GM19395 (cell line): ENCODE results near the gene LAMA3.
"Not testable (repeated sequence)": the region's sequence is repeated elsewhere in the genome, so short reads cannot be mapped to it uniquely, and the experiment has no call there.

Experiments used
- ATAC-seq: cut with Tn5 transposase; IDR thresholded peaks from one replicate; pipeline ENCODE4 v1.9.1; 2021; ENCODE audit warnings: mild to moderate bottlenecking, moderate library complexity; ENCODE audit not compliant: unreplicated experiment

LAMA3 gene

GRCh38 chr18:23725827-23726661 is 36.8 kb downstream of the LAMA3 start:
- no peak for ATAC-seq

DNA sequence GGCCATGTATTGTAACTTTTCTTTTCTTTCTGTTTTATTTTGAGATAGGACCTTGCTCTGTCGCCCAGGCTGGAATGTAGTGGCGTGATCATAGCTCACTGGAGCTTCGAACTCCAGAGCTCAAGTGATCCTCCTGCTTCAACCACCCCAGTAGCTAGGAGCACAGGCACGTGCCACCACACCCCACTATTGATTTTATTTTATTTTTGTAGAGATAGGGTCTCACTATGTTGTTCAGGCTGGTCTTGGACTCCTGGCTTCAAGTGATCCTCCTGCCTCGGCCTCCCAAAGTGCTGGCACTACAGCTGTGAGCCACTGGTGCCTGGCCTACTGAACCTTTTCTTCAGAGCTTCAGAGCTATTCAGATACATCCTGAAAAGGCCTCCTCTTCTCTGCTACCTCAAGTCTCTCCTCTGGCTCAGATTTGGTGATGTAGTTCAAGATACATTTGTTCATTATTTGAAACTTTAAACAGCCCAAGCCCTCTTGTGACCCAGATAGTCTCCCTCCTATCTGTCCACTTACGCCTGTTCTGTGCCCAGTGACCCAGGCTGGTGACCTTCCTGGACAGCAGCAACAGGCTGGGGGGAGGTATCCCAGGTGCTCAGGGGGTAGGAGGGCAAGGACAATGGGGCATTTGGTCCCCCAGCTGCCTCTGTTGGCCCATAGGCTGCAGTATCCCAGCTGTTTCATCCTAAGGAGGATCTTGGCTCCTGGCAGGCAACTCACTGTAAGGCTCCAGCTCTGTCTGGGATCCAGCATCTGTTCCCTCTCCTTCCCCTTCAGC is 38.6 kb downstream of the LAMA3 start:
- ATAC-seq = no peak

GRCh38 chr18:23730857-23731256 is 41.6 kb downstream of the LAMA3 start:
- no peak for ATAC-seq

DNA sequence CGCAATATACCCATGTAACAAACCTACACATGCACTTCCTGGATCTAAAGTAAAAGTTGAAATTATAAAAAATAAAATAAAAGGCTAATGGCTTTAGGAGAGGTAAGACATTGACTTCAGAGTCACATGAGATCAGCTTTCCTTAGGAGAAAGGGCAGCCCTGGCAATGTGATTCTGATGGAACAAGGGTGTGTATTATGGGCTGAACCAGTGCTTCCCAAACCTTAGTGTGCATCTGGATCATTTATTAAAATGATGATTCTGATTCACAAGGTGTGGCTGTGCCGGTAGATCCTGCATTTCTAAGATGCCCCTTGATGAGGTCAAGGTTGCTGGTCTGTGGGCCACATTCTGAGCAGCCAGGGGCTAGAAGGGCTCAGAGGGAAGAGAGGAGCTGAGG is 42.6 kb downstream of the LAMA3 start:
- no peak for ATAC-seq

- no peak for ATAC-seq
These were observed 43.2 kb downstream of the LAMA3 start for GRCh38 chr18:23732439-23732838.

DNA sequence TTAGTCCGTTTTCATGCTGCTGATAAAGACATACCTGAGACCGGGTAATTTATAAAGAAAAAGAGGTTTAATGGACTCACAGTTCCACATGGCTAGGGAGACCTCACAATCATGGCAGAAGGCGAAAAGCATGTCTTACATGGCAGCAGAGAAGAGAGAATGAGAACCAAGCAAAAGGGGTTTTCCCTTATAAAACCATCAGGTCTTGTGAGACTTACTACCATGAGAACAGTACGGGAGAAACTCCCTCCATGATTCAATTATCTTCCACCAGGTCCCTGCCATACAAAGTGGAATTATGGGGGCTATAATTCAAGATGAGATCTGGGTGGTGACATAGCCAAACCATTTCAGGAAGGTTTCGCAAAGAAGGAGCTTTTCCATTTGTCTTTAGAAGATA is 44.0 kb downstream of the LAMA3 start:
- ATAC-seq = not testable (repeated sequence)

DNA sequence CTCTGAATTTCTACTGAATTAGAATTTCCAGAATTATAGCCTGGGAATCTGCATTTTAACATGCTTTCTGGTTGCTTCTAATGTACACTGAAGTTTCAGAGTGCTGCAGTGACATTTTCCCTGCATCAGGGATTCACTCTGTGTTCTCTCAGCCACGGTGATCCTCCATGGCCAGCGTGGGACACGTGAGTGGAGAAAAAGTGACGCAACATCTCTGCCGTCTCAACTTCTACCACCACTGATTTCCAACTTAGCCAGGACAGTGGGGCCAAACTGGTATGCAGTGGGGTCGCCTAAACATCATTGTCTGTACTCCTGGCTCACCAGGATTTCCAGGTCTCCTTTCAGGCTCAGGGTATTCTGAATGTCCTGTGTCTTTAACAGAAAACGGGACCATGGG is 44.6 kb downstream of the LAMA3 start:
- no peak for ATAC-seq

GRCh38 chr18:23735021-23735464 is 45.8 kb downstream of the LAMA3 start:
- ATAC-seq = peak; percentile 78

GRCh38 chr18:23737578-23737977 is 48.3 kb downstream of the LAMA3 start:
- ATAC-seq = no peak

DNA sequence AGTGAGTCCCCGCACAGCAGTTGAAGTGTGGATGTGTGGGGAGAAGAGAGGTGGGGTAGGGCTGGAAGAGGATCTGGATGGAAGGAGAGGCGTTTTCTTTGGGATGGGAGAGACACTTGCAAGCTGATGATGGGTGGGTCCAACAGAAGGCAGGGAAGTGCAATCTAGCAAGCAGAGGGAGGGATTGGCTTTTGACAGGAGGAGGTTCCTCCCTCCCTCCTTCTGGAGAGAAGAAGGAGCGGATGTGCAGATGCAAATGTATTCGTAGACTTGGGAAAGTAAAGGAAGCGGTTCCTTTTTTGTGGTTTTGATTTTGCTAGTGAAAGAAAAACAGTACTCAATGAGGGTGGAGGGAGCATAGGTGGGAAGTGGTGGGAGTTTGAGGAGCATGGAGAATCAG is 48.9 kb downstream of the LAMA3 start:
- no peak for ATAC-seq

DNA sequence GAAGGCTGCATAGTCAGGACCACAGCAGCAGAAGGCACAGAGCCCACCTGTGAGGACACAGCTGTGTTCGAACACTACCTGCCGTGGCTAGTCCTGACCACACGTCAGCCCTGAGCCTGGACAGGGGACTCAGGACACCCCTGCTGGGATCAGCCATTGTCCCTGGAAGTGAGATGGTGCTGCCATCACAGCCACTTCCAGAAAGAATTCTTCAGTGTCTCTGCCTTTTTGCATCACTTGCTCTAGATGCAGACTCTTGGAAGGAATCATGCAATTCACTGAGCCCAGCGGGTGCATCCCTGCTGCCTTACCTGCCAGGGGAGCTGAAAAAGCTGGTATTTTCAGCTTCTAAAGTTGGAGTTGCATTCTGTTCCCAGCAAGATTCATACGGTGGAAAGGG is 49.3 kb downstream of the LAMA3 start:
- ATAC-seq = no peak

DNA sequence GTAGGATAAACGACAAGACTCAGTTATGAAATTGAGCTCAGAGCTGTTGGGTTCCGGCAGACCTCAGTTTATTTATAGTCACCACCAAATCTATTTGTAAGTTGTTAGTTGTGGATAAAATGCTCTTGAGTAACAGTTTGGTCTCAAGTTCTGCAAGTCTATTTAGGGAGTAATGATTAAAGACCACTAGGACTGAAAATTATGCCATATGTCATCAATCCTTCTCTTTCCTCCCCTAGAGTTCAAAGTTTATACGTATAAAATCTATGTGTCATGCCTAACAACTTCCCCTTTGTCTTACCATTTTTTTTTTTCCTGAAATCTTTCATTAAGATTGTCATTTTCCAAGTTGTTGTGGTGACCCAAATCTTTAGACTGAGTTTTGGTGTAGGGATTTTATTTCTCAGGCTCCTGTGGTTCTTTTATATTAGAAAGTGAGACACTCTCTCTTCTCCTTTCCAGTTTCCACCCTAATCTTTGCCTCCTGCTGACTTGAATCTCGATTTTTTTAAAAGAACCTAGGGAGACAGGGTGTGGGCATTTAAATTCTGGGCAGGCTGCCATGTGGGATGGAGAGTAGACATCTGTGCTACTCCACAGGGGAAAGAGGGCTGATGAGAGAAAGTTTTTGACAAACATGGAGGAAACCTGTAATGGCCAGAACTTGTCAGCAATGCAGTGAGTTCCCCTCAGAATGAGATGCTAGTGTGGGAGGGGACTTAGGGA is 51.0 kb downstream of the LAMA3 start:
- ATAC-seq = no peak

DNA sequence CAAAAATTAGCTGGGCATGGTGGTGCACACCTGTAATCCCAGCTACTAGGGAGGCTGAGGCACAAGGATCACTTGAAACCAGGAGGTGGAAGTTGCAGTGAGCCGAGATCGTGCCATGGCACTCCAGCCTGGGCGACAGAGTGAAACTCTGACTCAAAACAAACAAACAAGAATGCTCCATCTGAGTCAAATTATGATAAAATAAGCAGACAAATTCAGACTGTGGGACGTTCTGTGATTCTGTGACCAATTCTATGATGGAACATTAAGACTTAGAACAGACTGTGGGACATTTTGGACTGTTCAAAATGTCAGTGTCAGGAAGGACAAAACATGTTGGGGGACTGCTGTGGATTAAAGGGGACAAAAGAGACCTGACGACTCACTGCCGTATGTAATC is 52.7 kb downstream of the LAMA3 start:
- ATAC-seq = not testable (repeated sequence)

DNA sequence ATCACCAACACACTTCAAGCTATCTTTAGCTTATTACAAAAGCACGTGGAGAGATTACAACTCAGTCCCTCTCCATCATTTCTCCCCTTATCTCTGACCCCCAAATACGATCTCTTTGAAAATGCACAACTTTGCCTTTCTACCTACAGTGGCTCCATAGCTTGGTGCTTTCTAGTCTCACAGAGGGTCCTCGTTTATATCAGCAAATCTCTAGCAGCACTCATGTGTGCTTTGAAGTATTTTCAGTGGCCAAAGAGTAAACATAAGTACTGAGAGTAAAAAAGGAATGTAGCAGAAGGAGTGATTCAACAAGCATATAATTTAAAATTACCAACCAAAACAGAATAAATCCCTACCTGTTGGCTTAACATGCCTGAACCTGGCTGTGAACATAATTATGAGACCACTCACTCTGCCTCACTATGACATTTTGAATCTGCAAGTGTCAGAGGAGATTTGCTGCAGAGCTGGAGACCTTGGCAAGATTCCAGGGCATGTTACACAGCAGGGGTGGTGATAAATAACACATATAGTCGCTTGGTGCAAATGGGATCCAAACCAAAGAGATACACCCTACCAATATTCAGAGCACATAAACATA is 54.6 kb downstream of the LAMA3 start:
- ATAC-seq = no peak

GRCh38 chr18:23745366-23745765 is 56.1 kb downstream of the LAMA3 start:
- ATAC-seq = no peak

DNA sequence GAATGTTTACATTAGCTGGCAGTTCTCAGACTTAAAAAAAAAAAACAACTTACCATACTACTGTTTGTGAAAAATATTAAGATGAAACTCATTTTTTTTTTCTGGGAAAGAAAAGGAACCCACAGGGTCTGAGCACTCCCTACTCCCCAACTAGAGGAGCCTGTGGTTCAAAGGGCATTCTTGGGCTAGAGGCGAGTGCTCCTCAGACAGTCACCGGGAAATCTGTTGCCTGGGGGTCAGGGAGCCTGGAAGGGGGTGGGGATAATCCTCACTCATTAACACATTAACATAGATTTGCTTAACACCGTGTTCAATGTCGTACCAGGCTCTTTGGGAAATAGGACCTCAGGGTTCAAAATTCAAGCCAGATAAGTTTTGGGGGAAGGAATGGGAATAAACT is 57.6 kb downstream of the LAMA3 start:
- ATAC-seq = no peak

DNA sequence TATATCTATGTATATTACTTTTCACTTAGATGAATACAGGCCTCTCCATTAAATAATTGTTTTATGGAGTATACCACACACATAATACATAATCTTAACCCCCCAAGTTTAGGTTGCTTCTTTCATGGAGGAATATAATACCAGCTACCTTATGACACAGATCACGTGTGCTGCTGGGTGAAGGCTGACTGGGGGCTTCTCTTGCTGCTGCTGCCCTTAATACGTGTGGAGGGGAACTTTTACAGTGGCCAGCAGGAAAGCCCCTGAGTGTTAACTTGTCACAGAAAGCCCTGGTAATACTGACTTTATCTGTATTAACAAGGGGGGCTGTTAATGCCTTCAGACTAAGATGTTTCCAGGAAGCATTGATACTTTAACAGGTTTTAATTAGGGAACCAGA is 63.1 kb downstream of the LAMA3 start:
- ATAC-seq = no peak

- ATAC-seq = no peak
These were observed 63.5 kb downstream of the LAMA3 start for GRCh38 chr18:23752796-23753195.

DNA sequence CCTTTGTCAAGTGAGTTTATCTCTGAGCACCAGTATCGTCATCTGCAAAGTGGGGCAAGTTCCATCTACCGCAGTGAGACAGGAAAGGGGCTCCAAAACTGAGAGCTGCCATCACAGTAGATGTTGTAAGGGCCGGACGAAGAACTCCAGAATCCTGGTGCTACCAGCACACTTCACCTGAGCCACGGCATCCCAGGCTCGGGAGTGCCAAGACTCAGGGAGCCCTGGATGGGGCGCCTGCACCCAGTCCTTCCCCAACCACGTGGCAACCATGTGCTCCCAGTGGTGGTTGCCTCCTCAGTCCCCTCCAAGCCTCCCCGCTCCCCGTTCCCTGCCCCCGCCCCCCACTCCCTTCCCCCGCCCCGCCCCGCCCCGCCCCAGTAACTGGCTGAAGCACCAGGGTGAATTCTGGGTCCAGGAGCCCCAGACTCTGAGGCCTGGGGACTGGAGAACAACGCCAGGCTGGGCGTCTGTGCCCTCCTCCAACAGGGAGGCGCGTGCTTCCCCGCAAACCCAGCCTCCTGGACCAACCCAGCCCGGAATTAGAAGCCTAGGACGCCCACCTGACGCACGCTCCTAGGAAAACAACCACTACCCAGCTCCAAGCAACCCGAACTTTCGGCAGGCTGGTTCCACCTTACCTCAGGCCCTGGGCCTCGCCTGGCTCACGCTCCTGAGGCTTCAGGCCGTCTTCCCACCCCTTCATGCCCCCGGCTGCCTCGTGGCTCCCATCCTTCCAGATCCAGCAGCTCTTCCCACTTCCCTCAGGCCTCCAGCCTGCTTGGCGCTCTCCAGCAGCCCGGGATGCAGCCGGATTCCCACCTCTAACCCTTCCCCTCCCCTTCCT is 67.6 kb downstream of the LAMA3 start:
- no peak for ATAC-seq

DNA sequence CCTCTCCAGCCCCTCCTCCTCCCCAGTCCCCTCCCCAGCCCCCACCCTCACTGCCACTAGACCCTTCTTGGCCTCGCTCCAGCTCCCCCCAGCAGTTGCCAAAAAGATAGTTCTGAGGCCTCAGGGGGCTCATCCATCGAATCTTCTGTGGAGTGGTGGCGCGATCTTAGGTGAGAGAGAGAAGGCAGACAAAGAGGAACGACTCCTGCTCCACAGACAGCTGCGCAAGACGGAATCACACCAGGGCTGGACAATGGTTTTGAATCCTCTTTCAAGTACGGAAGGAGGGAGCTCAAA is 68.1 kb downstream of the LAMA3 start:
- ATAC-seq = no peak
